HG03520 (cell line): ENCODE data around the gene HBG2.
"Not testable (repeated sequence)": the region's sequence is repeated elsewhere in the genome, so short reads cannot be mapped to it uniquely, and the experiment has no call there.

ENCODE experiments used
- ATAC-seq: cut with Tn5 transposase; IDR thresholded peaks from one replicate; pipeline ENCODE4 v1.9.1; 2021; ENCODE audit warnings: mild to moderate bottlenecking, moderate library complexity; ENCODE audit not compliant: unreplicated experiment

The HBG2 gene

GRCh38 chr11:5250543-5251204 is 3.9 kb downstream of the HBG2 start:
- no peak for ATAC-seq

- not testable (repeated sequence) for ATAC-seq
Observed at GRCh38 chr11:5249807-5250396, 4.7 kb downstream of the HBG2 start, which contains the start of gene HBG1. TSS of gene HBG1 (minus strand) at chr11:5249857. CDS start at chr11:5249804, 53 bp downstream.

GRCh38 chr11:5248498-5248897 is 6.1 kb downstream of the HBG2 start:
- ATAC-seq: not testable (repeated sequence)

- ATAC-seq: no peak
Observed at GRCh38 chr11:5247472-5248192, 6.9 kb downstream of the HBG2 start.

- no peak for ATAC-seq
Observed at GRCh38 chr11:5246772-5247471, 7.7 kb downstream of the HBG2 start.

- no peak for ATAC-seq
Observed at GRCh38 chr11:5245155-5245554, 9.4 kb downstream of the HBG2 start.

- no peak for ATAC-seq
Observed at GRCh38 chr11:5243816-5244180, 10.8 kb downstream of the HBG2 start.

GRCh38 chr11:5242933-5243815 is 11.4 kb downstream of the HBG2 start:
- peak; percentile 89 for ATAC-seq

GRCh38 chr11:5242208-5242607 is 12.4 kb downstream of the HBG2 start:
- ATAC-seq: no peak

GRCh38 chr11:5241458-5241857 is 13.1 kb downstream of the HBG2 start:
- no peak for ATAC-seq

GRCh38 chr11:5240458-5240857 is 14.1 kb downstream of the HBG2 start:
- ATAC-seq: no peak

- no peak for ATAC-seq
Observed at GRCh38 chr11:5240056-5240455, 14.5 kb downstream of the HBG2 start.

- ATAC-seq: no peak
Observed at GRCh38 chr11:5239046-5239445, 15.5 kb downstream of the HBG2 start.

- ATAC-seq: no peak
Observed at GRCh38 chr11:5238486-5238885, 16.1 kb downstream of the HBG2 start.

GRCh38 chr11:5237420-5237819 is 17.2 kb downstream of the HBG2 start:
- no peak for ATAC-seq

- no peak for ATAC-seq
Observed at GRCh38 chr11:5235364-5236095, 19.1 kb downstream of the HBG2 start.

GRCh38 chr11:5234381-5234834 is 20.2 kb downstream of the HBG2 start, which contains the start of gene HBD:
TSS of gene HBD (minus strand) at chr11:5234483. CDS start at chr11:5234433, 50 bp downstream.
- peak; percentile 81 for ATAC-seq

GRCh38 chr11:5233307-5233706 is 21.3 kb downstream of the HBG2 start:
- ATAC-seq: no peak

GRCh38 chr11:5232821-5233220 is 21.8 kb downstream of the HBG2 start:
- no peak for ATAC-seq

- ATAC-seq: no peak
Observed at GRCh38 chr11:5232176-5232575, 22.4 kb downstream of the HBG2 start.
